HG03442 (cell line): Measurements from ENCODE around the gene ITGA2B.
"Not testable (repeated sequence)": the region's sequence is repeated elsewhere in the genome, so short reads cannot be mapped to it uniquely, and the experiment has no call there.

Experiments
- ATAC-seq: cut with Tn5 transposase; IDR thresholded peaks from one replicate; pipeline ENCODE4 v1.9.1; 2021; ENCODE audit warnings: mild to moderate bottlenecking, moderate library complexity; ENCODE audit not compliant: unreplicated experiment

Gene ITGA2B

GRCh38 chr17:44352828-44353671 lies 36.4 kb downstream of the ITGA2B start:
- no peak for ATAC-seq

GRCh38 chr17:44351961-44352827 lies 37.3 kb downstream of the ITGA2B start:
- no peak for ATAC-seq

- no peak for ATAC-seq
Measured at GRCh38 chr17:44351464-44351863, 38.0 kb downstream of the ITGA2B start.

GRCh38 chr17:44350733-44351226 lies 38.7 kb downstream of the ITGA2B start:
- no peak for ATAC-seq

- no peak for ATAC-seq
Measured at GRCh38 chr17:44349553-44350070, 39.8 kb downstream of the ITGA2B start.

GRCh38 chr17:44348988-44349364 lies 40.5 kb downstream of the ITGA2B start:
- ATAC-seq = no peak

- peak; percentile 40 for ATAC-seq
Measured at GRCh38 chr17:44348234-44348987, 41.0 kb downstream of the ITGA2B start.

GRCh38 chr17:44347206-44348055 lies 42.0 kb downstream of the ITGA2B start:
- ATAC-seq = not testable (repeated sequence)

GRCh38 chr17:44346064-44346844 lies 43.2 kb downstream of the ITGA2B start:
- ATAC-seq = no peak

GRCh38 chr17:44345454-44346026 lies 43.9 kb downstream of the ITGA2B start:
- ATAC-seq = peak; percentile 7

- peak; percentile 62 for ATAC-seq
Measured at GRCh38 chr17:44344939-44345453, 44.5 kb downstream of the ITGA2B start, which contains the start of gene GRN. GRN (plus strand) TSS chr17:44345302; CDS start chr17:44349165, 3,863 bp downstream.

GRCh38 chr17:44343510-44344209 lies 45.8 kb downstream of the ITGA2B start:
- no peak for ATAC-seq

GRCh38 chr17:44340553-44340952 lies 48.9 kb downstream of the ITGA2B start:
- ATAC-seq = not testable (repeated sequence)

GRCh38 chr17:44338702-44339101 lies 50.7 kb downstream of the ITGA2B start:
- no peak for ATAC-seq

- no peak for ATAC-seq
Measured at GRCh38 chr17:44335968-44336367, 53.5 kb downstream of the ITGA2B start.

GRCh38 chr17:44335564-44335963 lies 53.9 kb downstream of the ITGA2B start:
- ATAC-seq = no peak

GRCh38 chr17:44334727-44335126 lies 54.7 kb downstream of the ITGA2B start:
- ATAC-seq = no peak

GRCh38 chr17:44334315-44334714 lies 55.1 kb downstream of the ITGA2B start:
- no peak for ATAC-seq
